NCI-H1417 (cell line): ENCODE measurements around the gene CCDC167.
"Not testable (repeated sequence)": the region's sequence is repeated elsewhere in the genome, so short reads cannot be mapped to it uniquely, and the experiment has no call there.

Experiments used
- DNase-seq, 3 experiments: peaks; one replicate each; lab custom pipeline; 2025; lab: John Stamatoyannopoulos, UW

CCDC167 gene

GRCh38 chr6:37511201-37511600 is 11.5 kb upstream of the CCDC167 start:
- DNase-seq = no peak

DNA sequence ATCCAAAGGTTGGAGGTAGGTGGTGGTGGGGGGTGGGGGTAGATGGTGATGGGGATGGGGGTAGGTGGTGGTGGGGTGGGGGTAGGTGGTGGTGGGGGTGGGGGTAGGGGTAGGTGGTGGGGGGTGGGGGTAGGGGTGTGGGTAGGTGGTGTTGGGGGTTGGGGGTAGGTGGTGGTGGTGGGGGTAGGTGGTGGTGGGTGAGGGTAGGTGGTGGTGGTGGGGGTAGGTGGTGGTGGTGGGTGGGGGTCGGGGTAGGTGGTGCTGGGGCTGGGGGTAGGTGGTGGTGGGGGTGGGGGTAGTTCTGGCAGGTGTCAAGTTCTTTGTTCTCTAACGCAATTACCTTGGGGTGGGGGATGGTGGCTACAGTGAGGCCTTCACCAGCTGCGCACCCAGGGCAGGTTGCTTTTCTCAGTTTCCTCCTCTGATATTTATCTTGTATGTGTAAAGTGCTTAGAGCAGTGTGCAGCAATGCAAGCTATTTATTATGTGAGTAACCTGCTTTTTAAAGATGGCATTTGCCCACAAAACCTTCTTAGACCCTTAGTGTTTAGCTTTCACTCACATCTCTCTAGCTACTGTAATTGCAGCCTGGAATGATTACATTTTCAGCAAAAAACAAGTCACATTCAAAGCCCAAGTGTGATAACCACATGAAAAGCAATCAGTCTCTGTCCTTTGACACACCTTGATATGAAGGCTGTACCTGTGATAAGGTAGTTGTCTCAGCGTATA is 8.2 kb upstream of the CCDC167 start:
- peak in 2 of 3 experiments; percentile 58 to 80 for DNase-seq

GRCh38 chr6:37507077-37507476 is 7.4 kb upstream of the CCDC167 start:
- DNase-seq = no peak

GRCh38 chr6:37506479-37506878 is 6.8 kb upstream of the CCDC167 start:
- no peak for DNase-seq

GRCh38 chr6:37504024-37504423 is 4.3 kb upstream of the CCDC167 start:
- no peak for DNase-seq

GRCh38 chr6:37503309-37503965 is 3.7 kb upstream of the CCDC167 start:
- DNase-seq = peak in 2 of 3 experiments; percentile 68 to 84

GRCh38 chr6:37502703-37503291 is 3.1 kb upstream of the CCDC167 start:
- DNase-seq = peak in 2 of 3 experiments; percentile 89 to 98

DNA sequence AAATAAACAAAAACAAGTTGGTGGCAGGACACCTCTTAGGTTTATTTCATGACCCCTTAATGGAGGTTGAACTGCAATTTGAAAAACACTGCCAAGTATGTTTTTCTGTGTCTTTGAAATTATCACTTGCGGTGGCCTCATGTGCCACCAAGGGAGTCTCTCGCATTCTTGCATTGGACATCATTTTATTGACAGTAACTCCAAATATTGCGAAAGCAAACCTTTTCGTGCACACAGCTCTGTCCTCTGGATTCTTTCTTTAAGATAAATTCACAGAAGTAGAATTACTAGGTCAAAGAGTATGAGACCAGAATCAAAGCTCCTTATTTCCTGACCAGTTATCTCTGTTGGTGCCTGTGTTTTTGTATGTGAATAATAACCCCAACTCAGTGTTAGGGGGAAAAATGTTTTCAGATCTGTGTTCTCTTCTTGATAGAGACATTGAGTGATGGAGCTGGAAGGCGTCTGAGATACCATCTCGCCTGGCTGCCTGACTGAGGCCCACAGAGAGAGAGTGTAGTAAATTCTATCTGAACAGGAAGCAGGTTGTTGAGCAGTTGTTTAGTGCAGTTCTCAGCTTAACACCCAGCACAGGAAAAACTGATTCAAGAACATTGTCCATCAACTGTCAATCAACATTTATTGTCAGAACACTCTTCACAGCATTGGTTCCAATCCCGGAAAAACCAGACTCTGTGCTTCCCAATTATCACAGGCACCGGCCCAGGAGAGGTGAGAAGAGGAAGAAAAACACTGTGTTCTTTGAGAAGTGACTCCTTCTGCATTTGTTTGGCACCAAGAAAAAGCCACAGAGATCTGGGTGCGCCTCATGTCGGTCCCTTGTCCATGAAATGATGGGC is 2.2 kb upstream of the CCDC167 start:
- no peak for DNase-seq

DNA sequence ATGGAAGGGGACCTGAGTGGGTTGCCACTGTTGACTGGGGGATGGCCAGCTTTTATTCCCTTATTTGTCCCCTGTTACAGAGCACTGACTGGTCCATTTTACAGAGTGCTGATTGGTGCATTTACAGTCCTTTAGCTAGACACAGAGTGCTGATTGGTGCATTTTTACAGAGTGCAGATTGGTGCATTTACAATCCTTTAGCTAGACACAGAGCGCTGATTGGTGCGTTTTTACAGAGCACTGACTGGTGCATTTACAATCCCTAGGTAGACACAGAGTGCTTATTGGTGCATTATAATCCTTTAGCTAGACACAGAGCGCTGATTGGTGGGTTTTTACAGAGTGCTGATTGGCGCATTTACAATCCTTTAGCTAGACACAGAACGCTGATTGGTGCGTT is 1.2 kb upstream of the CCDC167 start:
- not testable (repeated sequence) for DNase-seq

GRCh38 chr6:37500294-37500608 is 558 bp upstream of the CCDC167 start:
- no peak for DNase-seq

DNA sequence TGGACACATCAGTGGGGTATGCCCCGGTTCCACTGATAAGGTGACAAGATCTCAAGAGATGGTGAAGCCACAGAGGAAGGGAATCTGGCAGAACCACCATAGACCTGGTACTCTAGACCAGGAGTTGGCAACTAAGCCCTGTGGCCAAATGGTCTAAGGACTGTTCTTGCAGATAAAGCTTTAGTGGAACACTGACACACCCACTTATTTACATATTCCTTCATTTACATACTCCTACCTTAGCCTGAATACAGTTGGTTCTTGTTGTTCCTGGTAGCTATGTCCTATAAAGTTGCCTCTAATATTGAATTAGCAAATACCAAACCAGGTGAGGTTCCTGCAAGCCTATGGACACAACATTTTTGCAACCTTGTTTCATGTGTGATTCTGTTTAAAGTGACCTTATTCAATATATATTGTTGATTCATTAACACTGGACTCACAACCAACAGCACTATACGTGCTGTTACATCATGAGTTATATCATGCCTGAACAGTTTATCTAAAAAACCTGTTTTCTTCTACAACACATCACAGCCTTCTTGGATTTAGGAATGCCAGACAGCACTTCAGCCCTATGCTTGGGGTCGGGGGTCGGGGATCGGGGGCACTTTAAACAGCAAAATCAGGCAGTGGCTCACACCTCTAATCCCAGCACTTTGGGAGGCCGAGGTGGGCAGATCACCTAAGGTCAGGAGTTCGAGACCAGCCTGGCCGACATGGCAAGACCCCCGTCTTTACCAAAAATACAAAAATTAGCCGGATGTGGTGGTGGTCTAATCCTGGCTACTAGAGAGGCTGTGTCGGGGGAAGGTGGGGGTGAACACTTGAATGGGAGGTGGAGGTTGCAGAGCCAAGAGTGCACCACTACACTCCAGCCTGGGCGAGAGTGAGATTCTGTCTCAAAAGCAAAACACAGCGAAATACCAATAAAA is 2.5 kb downstream of the CCDC167 start:
- no peak for DNase-seq

DNA sequence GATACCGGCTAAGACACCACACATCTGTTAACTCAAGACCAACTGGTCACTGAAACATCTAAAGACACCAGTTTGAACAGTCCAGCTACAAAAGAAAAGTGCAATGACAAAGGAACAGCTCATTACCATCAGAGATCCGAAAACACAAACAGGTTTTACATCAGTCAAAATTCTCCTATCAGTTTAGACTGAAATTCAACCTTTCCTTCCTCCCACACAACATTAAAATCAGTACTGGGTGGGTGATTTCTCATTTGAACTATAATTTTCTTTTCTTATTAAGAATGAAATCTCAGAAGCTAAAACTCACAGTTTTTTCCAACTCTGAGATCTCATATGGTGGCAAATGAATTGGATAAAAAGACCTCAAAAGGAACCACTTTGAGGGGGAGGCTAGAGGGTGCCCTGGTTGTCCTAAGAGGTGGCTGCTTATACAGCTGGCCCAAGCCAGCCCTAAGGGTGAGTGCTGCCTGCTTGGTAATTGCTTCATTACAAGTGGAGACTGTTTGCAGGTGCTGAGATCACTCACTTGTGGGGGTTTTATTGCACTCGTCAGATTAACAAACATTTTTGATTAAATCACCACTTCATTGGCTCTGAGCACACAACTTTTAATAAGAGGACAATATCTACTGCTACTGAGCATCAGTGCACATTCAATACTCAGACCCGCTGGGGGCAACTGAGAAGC is 4.3 kb downstream of the CCDC167 start:
- peak in 2 of 3 experiments; percentile 73 to 92 for DNase-seq

DNA sequence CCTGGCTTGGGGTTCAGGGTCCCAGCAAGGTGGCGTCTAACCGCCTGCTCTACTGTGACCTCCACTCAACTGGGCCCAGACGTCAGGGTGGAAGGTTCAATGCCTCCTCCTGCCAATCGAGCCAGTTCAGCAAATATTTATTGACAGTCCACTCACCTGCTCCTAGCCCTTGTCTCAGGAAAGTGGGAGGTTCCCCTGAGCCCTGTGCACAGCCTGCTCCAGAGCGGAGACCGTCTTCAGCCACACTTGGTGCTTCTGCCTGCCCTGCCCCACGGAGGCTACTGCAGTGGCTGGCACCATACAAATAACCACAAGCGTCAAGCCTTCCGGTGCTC is 6.1 kb downstream of the CCDC167 start:
- no peak for DNase-seq

DNA sequence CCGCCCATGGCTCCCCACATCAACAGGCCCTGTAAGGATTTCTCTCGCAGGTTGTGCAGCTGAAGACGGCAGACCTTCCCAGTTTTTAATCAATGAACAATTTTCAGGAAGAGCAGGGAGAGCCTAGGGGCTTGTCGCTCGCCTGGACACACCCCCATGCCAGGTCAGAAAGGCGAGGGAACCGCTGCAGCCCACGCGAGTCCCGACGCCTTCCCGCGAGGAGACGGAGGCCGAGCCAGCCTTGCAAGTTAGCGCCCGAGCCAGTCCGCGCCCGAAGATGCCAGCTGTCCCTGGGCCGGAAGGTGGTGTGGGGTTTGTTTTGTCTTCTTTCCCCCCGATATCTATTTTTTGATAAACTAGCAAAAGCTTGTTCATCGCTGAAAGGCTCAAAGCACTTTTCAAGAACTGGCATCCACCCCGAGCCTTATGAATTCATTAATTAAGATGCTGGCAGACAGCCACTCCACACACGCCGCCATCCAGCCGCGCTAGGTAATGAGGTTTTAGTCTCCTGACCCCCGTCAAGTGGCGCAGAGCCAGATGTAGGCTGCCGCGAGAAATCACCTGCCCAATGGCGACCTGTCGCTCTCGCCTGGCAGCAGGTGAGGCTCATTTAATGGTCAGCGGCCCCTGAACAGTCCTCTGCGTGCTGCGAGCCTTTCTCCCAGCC is 6.6 kb downstream of the CCDC167 start:
- DNase-seq = peak; percentile 74 to 95 (median 85)

DNA sequence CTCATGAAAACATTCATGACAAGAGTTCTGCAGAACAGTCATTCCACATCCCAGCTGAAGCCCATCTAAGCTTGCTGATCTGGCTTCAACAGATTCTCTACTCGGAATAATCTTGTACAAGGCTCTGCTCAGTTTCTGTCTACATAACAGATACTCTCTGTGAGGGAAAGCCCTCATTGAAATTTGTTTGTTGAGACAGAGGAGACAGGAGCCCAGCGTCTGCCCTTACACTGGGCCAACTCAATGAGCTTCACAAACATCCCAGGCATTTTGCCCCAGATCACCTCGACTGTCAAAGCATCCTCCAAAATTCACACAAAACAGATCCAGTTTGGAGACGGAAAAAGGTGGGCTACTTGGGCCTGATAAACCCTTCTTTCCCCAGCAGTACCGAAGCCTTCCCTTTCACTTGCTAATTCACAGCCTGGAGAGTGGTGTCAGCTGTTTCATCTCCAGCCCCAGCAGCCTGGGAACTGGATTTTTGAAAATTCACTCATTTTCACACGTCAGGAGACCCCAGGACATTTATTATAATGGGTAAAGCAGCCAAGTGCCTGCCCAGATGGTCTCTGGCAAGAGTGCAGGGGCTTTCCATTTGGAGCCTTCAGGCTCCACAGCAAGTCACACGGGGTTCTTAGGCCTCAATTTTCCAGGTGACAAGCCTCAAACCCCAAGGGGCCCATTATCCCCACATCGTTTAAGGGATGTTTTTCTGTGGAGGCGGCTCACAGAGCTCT is 7.3 kb downstream of the CCDC167 start:
- peak in 2 of 3 experiments; percentile 57 to 81 for DNase-seq

- no peak for DNase-seq
Measured at GRCh38 chr6:37491830-37492208, 7.9 kb downstream of the CCDC167 start.

- DNase-seq = peak in 1 of 3 experiments; percentile 31
Measured at GRCh38 chr6:37491171-37491829, 8.4 kb downstream of the CCDC167 start.

DNA sequence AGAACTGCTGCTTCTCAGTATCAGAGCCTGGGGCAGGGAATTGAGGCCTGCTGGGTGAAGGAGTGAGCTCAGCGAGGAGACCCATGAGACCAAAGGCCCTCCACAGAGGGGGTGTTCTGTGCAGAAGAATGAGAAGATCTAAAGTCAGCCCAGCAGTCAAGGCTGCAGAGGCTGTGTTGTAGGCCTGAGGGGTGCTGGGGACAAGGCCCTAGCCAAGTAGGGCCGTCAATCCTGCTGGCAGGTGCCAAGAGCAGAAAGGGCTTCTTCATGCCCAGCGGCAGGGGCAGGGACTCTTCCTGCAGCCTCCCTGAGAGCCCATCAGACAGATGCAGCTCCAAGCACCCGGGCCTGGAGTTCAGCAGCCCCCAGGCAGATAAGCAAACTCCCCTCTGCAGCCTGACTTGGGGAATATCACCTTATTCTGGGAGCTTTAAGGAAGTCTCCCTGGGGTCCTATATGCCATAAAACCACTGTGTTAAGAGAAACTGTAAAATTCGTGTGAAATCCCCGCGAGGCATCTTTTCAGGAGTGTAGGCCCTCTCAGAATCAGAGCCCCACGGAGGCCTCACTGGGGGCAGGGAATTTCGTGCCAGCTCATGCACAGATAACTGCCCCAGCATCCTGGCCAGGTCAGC is 9.0 kb downstream of the CCDC167 start:
- DNase-seq = no peak
